SU-DHL-6 (cell line): ENCODE data around the gene CREBBP.

ENCODE experiments used
- CTCF ChIP-seq: fragments of 200-600 bp; sonication (generic); IDR thresholded peaks from one replicate; pipeline ENCODE4 v1.5.1; 2017; ENCODE audit warnings: antibody characterized with exemption, mild to moderate bottlenecking, low read length, moderate library complexity; ENCODE audit not compliant: insufficient read depth, poor library complexity, severe bottlenecking
- EZH2phosphoT487 ChIP-seq: fragments of 200-600 bp; sonication (generic), shearing (Covaris generic); conservative IDR thresholded peaks from 2 replicates; pipeline ENCODE4 v1.6.1; 2018; ENCODE audit warnings: mild to moderate bottlenecking, antibody characterized with exemption, low read length, moderate library complexity, mixed read lengths

DNA sequence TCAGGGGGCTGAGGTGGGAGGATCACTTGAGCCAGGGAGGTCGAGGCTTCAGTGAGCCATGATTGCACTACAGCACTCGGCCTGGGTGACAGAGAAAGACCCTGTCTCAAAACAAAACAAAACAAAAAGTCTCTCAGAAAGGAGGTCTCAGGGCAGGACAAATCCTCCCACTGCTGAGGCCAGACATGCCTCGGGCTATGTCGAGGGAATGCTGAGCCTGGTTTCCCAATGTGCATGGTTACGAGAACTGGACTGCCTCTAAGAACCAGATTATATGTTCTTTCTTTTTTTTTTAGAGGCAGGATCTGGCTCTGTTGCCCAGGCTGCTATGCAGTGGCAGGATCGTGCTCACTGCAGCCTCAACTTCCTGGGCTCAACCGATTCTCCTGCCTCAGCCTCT lies 190.8 kb downstream of the CREBBP start:
- TF ChIP-seq CTCF (no peak), EZH2phosphoT487 (no peak)
